ENCODE measurements around the gene TENM4.

TENM4 gene

DNA sequence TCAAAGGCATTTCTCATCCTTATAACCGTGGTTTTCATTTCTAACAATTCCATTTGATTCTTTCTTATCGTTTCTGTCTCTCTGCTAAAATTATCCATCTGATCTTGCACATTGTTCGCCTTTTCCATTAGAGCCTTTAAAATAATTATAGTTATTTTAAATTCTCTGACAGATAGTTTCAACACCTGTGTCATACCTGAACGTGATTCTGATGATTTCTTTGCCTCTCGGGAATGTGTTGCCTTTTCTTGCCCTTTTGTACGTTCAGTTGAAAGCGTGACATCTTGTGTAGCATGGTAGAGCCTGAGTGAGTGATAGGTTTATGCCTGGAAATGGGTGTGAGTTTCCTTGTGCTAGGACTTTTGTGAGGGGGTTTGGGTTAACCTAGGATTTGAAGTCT is 744.7 kb downstream of the TENM4 start:
- no peak for DNase-seq (ENCODE audit: low spot score)

DNA sequence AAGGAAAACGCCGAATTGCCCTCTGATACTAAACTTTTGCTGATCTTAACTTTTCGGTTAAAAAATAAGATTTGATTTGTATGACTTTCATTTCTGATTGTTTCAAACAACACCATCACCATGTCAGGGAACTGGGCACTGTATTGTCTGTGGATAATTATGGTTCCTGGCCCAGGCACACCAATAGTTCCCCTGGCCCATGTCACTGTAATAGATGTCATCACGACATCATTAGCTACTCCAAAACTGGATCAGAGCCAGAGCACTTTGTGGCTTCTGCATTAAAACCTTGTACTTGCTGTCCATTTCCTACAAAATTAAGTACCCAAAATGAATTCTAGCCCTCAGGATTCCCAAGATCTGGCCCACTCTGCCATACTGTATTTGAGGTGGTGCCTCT is 746.7 kb downstream of the TENM4 start:
- DNase-seq (ENCODE audit: low spot score) = no peak

DNA sequence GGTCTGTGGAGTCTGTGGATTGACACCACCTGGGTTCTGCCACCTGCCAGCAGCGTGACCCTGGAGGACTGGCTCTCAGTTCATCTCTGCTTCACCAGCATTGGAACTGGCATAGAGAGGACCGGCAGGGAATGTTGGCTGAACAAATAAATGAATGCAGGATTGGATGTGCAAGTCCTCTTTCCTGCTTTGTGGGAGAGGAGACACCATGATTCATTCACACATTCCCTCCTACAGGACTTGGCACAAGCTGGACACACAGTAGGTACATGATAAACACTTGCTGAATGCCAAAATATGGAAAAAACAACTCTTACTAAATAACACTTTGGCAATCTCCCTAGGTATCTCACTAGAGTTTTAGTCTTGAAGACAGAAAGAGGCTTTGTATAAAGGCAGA is 749.6 kb downstream of the TENM4 start:
- no peak for DNase-seq (ENCODE audit: low spot score)

DNA sequence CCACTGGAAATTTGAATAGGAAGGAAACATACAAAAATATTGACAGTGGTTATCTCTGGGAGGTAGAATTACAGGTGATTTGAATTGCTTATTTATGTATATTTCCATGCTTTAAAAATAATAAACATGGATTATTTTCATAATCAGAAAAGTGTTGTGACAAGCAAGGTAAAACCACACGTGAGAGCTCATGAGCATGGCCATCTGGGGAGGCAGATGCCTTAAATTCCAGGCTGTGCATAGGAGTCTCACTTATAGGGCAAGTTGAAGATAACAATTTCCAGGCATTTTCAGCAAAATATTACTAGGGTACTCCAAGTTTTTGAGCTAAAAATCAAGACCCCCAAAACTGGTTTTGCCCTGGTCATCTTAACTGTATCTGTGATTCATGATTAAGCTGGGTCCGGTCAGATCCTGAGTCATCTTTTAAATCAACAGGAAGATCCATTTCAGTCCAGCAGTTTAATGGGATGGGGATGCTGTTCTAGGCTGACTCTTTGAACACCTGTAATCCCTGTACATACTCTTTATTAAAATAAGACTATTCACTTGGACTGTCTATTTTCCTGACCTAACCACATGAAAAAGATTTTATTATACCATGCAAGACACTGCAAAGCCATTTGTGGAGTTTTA is 750.4 kb downstream of the TENM4 start:
- DNase-seq (ENCODE audit: low spot score) = no peak

DNA sequence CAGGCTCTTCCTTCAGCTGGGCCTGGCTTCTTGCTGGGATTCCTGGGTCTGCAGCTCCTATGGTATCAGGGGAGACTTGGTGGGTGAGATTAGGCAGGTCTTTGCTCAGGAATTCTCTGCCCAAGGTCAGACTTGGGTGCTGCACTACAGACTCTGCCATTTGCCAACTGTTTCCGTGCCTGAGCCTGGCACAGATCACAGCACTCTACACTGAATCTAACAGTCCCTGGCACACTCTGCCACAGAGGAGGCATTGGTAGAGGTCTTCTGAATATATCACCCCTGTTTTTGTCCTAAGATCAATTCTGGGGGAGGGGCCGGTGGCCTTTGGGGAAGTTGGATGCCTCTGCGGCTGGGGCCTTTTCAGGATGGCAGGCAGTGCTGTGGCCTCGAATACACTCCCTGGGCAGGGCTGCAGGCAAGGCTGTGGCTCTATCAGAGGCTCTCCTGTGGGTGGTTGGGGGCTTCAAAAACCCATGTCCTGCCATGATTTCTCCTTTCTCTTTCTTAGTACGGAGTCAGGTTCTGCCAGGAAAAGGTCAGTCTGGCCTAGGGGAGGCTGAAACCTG is 751.2 kb downstream of the TENM4 start:
- DNase-seq (ENCODE audit: low spot score) = no peak

DNA sequence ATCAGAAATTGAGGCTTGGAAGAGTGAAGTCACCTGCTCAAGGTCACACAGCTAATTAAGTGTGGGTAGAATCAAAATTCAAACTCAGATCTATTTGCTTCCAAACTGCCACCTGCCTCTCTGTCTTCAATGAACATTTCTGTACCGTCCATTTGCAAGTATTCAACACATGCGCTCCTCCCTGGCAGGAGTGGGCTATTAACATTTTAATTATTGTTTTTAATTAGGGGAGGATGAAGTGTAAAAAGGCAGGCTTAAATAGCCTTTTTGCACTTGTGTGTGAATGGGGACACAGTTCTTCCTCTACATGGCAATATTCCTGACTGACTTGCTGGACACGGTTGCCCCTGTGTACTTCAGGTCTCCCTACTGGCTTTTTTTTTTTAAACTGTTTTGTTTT is 751.7 kb downstream of the TENM4 start:
- no peak for DNase-seq (ENCODE audit: low spot score)

DNA sequence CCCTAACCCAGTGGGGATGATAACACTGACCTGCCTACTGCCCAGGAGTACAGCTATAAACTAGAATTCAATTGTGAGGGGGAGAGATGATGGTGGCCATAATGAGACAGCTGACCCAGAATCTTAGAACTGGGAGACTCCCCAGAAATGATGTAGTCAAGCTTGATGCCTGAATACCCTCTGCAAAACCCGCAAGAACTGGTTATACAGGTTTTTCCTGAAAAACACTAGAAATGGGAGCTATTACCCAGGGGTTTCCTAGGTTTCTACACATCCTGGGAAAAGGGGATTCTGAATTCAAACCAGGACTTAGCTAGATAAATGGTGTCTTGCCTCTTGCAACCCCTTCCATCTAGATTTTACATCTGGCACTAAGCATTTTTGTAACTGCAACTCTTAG is 752.4 kb downstream of the TENM4 start:
- no peak for DNase-seq (ENCODE audit: low spot score)

DNA sequence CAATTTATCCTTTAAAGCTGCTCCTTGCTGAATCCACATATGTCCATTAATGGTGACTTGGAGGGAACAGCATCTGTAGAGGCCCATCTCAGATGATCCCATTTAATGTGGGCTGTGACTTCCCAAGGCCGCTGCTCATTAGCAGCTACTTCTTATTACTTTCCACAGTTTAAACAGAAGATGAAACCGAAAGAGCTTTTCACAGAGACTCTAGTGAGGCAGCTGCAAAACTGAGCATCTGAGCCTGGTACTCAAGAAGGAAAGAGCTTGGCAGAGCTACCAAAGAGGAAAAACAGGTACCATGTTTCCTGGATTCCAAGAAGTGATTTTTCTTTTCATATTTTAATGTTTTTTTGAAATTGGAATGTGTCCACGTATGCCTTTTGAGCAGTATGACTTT is 755.7 kb downstream of the TENM4 start:
- DNase-seq (ENCODE audit: low spot score) = no peak

DNA sequence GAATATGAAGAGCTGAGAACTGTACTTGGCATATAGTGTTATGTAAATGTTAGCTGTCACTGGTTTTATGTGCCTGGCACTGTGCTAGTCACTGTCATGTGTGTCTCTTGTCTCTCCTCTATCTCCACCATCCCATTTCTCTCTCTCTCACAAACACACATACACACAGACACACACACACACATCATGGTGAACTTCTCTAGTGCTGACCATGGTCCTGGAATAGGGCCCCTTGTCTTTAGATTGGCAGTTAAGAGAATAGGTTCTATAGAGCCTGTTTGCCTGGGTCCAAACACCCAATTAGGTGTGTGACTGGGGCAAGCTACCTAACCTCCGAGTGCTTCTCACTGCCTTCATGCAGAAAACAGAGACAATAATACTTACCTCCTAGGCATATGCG is 756.5 kb downstream of the TENM4 start:
- DNase-seq (ENCODE audit: low spot score) = no peak

DNA sequence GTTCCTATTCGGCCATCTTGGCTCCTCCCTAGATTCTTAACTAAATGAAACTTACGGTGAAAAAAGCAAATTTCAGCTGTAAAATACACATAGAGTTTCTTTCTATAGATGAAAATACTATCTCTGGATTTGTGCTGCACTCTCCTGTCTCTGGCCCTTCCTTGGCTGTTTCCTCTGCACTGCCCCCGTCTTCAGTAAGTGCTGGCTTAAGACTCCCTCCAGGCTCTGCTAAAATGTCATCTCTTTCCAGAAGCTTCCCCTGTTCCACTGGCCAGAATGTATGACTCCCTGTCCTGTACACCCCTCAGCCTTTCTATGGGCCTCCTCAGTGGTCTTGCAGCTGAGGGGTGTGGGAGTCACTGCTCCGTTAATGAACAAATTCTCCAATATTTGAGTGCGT is 757.1 kb downstream of the TENM4 start:
- no peak for DNase-seq (ENCODE audit: low spot score)

DNA sequence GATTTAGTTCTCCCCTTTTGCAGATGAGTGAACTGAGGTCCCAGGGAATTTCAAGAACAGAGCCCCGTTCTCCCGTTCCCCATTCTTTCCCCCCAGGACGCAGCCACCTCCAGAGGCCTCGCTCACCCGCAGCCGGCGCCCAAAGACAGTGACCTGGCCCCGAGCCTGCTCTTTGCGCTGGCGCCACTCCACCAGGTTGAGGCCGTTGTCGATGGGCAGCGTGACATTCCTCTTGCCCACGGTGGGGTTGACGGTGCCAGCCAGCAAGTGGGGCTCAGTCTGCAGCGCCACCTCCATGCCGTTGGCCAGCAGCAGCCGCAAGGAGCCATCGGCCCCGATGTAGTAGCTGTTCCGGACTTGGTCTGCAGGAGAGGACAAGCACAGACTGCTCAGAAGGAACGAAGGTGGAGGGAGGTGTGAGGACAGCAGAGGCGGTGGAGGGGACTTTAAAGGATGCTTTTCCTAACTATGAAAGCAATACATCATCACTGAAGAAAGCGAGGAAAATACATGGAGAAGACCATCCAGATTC is 764.7 kb downstream of the TENM4 start:
- no peak for DNase-seq (ENCODE audit: low spot score)

DNA sequence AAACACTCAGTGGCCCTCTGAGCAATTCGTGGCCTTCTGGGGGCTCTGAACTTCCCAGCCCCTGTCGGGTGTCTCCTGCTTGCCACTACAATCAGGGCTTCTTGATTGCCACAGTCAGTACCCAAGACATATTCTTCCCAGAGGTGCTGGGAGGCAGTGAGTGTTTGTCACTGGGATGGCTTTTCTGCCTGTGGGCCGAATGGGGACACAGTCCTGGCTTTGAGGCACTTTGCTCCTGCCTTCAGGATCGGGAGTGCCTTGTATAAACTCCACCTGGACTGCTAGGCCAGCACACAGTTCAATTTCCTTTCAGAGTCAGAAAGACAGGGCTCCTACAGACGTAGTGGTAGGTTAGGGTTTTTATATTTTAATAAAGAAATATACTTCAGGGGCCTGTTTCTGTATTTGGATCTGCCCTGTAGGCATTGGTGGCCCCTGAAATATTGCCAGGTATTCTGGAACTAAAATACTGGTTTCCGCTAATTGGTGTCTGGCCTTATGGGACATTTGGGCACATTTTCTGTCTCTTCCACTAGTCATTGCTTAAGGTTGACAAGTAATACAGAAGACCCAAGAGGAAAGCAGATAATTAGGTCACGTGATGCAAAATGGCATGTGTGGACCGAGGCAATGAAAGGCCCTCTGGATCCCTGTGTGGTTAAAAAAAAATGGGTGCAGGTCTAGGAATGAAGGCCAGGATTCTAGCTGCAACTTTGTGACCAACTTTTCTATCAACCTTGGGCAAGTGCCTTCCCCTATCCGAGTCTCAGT is 767.8 kb downstream of the TENM4 start:
- DNase-seq (ENCODE audit: low spot score) = no peak

DNA sequence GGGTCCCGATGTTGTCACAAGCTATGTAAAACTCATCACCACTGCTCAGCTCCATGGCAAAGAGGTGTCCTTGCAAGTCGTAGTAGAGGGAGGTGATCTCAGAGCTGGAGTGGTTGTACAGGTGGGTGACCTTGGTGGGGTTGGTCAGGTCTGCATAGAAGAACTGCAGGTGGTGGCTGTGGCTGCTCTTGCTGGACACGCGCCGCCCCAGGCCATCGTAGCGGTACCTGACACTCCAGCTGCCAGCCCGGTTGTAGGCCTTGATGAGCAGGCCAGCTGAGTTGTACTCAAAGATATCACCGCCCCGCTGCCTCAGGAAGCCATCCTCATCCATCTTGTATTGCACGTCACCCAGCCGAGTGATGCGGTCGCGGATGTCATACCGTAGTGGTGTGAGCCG is 771.6 kb downstream of the TENM4 start:
- no peak for DNase-seq (ENCODE audit: low spot score)

DNA sequence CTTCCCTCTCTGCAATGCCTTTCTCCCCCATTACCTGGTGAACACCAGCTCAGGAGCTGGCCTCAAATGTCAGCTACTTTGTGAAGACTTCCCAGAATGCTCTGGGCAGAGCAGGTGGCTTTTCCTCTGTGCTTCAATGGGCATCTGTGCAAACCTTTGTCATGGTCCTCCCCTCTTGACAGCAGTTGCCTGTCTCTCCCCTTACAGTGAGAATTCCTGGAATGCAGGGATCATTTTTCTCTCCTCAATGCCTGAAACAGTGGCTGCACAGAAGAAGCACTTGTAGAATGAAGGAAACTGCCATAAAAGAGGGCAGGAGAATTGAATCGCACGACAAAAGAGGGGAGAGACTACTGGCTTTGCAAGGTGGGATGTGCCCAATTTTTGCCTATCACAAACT is 773.4 kb downstream of the TENM4 start:
- no peak for DNase-seq (ENCODE audit: low spot score)

DNA sequence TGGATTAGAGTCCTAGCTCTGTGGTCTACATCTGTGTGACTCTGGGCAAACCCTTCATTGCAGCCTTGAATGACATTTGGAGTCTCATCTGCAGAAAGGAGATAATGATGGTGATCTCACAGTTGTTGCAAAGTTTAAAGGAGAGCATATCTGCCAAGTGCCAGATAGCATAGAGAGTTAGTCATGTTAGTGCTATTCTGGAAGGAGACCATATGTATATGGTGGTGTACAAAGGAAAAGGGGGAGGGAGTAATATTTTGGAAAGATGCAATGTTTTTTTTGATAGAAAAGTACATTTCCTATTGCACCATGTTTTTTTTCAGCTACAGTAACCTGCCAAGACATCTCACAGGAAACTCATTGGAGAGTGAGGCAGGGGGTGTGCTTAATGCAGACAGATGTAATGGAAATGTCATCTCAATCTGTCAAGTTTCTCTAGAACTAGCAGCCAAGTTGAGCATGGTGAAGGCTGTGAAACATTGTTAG is 774.1 kb downstream of the TENM4 start:
- DNase-seq (ENCODE audit: low spot score) = no peak

DNA sequence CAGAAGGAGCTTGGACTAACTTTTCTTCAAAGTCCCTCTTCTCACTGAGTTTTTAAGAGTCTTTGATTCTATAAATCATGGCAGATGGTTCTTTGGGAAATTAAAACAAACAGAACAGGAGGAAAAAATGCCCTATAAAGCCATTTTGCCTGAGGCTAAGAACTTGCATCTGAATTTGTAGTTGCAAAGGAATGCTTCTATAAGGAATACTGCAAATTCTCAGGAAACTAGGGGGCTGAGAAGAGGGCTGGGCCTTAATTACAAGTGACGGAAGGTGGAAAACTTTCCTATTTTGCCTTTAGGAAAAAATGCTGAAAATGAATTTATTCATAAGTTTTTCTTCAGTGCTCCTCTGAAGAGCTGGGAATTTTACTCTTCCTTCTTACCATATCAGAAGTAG is 776.2 kb downstream of the TENM4 start:
- DNase-seq (ENCODE audit: low spot score) = no peak

DNA sequence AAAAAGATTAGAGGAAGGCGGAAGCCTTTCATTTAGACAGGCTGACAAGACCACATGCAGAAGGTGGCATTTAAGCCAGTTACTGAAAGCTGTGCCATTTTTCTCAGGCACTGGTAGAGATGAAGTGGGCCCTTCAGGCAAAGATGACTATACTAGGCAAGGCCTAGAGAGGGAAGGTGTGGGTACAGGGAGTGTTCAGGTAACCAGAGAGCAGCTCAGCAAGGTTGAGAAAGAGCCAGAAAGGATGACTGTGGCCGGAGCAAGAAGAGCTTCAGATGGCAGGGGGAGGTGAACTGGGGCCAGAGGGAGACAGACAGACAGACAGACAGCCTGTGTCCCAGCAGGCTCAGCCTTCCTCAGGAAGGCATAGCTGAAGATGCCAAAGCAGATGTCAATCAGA is 778.0 kb downstream of the TENM4 start:
- DNase-seq (ENCODE audit: low spot score) = no peak

DNA sequence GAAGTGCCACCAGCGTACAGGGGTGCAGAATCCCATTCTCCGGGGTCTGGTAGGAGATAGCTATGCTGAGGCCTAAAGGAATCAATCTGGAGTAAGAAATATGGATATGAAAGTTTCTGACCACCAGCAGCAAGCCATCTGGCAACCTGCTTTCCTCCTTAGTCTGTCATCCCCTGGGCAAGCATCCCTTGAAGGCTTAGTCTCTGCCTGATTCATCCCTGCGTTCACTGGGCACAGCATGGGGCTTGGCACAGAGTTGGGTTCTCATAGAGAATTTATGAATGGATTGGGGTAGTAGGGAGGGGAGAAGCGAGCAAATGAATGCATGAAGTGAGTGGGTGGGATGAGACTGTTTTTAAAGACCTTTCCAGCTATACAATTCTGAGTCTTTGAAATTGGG is 780.4 kb downstream of the TENM4 start:
- no peak for DNase-seq (ENCODE audit: low spot score)

DNA sequence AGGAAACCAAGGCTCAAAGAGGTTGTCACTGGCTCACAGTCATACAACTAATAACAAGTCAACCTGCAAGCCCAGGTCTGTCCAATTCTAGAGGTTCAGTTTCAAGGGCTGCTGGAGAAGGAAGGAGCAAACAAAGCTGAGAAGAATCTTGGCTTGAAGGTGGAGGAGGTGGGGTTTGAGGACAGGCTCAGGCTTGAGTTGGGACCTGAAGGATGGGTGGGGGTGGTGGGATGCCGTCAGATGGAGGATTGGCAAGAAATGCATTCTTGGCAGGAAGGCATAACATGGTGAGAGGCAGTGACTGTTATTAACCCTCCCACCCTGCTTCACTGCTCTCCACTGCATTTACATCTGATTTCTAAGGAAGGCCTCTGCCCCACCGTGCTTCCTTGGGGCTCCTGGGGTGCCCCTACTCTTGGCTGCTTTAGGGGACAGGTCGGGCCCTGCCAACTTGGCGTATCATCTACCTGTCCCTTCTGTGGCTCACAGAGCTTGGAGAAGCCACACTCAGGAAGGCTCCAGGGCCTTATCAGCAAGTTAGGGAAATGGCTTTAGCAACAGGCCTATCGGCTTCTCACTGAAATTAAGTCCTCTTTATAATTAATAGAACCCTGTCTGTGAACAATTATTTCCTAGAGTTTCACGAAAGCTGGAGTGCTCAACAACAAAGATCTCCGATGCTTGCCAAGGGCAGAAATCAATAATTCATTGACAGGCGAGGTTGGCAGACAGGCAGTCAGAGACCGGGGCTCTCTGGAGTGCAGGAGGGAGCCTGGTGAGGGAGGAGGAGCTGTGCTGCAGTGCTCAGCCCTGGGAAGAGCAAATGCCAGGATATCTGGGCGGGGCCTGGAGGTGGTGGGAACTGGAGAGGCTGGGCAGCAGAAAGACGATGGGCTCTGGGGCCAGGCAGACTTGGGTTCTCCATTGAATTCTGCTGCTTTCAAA is 781.2 kb downstream of the TENM4 start:
- no peak for DNase-seq (ENCODE audit: low spot score)

DNA sequence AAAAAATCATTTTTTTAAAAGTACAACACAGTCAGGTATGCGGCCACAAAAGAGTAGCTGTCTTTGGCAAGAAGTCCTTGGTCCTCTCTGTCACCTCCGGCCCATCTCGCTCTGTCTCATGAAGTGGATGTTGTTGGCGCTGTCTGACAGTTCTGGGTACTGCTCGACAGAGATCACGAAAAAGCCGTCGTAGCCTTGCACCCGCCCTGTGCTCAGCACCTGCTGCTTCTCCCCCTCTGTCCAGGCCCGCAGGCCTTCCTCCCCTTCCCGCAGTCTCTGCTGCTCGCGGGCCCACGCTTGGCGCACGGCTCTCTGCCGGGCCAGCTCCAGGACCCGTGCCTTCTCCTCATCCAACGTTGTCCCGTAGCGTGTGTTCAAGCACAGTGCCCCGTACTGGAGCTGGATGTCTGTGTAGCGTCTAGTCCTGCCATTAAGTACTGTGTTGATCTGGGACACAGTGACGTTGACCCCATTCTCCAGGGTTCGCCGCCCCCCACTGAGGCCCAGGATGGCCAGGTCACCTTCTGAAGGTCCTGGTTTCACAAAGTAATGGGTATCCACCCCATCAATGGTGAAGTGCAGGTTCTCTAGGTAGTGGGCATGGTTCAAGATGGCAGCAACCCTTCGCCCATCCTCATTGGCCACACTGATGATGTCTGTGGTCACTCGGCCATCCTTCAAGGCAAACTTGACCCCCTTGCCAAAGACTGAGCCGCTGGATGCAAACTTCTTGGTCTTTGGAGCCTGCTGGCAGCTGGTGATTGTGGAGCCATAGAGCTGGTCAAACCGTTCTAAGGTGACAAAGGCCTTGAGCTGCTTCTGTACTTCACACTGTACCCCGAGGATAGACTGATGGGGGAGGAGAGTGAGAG is 782.6 kb downstream of the TENM4 start:
- no peak for DNase-seq (ENCODE audit: low spot score)

DNA sequence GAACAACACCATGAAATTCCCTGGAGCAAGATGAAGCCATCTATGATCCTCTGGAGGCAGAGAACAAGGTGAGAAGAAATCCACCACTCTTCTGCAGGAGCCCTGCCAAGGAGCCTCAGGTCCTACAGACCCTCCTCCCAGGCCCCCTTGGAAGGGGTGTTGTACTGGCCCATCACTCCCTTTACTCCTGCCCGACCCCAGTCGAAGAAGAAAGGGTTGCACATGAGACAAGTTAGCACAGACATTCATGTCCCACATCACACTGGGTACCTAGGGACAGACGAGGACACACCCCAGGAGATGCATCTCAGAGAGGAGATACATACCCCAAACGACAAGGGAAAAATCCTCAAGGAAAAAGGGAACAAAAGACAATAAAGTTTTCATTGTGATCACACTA is 783.4 kb downstream of the TENM4 start:
- DNase-seq (ENCODE audit: low spot score) = no peak
